Measurements from ENCODE around the gene ITIH1. TPM values are rescaled to one million over a fixed set of nuclear protein-coding genes. Genes with fewer than 3 reads are reported as not detected.
"Not testable (repeated sequence)": the region's sequence is repeated elsewhere in the genome, so short reads cannot be mapped to it uniquely, and the experiment has no call there.

ITIH1 gene, protein sequence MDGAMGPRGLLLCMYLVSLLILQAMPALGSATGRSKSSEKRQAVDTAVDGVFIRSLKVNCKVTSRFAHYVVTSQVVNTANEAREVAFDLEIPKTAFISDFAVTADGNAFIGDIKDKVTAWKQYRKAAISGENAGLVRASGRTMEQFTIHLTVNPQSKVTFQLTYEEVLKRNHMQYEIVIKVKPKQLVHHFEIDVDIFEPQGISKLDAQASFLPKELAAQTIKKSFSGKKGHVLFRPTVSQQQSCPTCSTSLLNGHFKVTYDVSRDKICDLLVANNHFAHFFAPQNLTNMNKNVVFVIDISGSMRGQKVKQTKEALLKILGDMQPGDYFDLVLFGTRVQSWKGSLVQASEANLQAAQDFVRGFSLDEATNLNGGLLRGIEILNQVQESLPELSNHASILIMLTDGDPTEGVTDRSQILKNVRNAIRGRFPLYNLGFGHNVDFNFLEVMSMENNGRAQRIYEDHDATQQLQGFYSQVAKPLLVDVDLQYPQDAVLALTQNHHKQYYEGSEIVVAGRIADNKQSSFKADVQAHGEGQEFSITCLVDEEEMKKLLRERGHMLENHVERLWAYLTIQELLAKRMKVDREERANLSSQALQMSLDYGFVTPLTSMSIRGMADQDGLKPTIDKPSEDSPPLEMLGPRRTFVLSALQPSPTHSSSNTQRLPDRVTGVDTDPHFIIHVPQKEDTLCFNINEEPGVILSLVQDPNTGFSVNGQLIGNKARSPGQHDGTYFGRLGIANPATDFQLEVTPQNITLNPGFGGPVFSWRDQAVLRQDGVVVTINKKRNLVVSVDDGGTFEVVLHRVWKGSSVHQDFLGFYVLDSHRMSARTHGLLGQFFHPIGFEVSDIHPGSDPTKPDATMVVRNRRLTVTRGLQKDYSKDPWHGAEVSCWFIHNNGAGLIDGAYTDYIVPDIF
- total RNA-seq = not detected
- long read RNA-seq = 0 reads

DNA sequence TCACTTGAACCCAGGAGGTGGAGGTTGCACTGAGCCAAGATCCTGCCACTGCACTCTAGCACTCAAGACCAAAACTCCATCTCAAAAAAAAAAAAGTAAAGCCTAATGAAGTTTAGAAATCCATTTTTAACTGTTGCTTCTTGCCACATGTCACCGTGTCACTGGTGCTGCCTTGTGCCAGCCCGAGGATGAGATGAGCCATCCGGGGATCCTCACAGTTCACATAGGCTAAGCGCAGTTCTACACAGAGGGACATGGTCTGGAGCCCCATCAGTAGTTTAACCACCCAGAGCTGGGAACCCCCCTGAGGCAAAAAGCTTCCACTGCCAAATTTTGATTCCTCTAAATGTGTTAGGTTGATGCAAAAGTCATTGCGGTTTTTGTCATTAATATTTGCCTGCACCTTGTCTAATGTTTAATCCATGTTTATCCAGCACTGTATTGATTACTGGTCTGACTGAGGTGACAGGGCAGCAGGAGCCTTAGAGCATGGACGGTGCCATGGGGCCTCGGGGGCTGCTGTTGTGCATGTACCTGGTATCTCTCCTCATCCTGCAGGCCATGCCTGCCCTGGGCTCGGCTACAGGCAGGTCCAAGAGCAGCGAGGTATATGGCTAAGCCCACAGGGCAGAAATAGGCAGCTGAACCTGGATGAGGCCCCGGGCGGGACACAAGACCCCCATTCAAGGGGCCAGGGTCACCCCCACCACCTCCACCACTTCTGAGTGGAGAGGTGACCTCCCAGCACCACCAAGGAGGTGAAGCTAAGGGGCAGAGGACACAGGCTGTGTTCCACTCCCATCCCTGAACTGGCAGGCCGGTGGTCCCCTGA is at the start of gene ITIH1:
ITIH1 (plus strand) TSS at position 473 of the 832 bp plus-strand sequence; CDS start at position 490, 17 bp downstream.
- DNase-seq (ENCODE audit: missing footprints) = no peak
- intact Hi-C loops (cut with DNase I) = no loop called here
- no peak for ATAC-seq

DNA sequence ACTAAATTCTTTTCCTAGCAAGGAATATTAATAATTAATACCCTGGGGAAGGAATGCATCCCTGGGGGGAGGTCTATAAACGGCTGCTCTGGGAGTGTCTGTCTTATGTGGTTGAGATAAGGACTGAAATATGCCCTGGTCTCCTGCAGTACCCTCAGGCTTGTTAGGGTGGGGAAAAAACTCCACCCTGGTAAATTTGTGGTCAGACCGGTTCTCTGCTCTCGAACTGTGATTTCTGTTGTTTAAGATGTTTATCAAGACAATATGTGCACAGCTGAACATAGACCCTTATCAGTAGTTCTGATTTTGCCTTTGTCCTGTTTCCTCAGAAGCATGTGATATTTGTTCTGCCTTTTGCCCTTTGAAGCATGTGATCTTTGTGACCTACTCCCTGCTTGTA is 48.6 kb upstream of the ITIH1 start:
- DNase-seq (ENCODE audit: missing footprints); ATAC-seq; intact Hi-C loops (cut with DNase I): not testable (repeated sequence)

DNA sequence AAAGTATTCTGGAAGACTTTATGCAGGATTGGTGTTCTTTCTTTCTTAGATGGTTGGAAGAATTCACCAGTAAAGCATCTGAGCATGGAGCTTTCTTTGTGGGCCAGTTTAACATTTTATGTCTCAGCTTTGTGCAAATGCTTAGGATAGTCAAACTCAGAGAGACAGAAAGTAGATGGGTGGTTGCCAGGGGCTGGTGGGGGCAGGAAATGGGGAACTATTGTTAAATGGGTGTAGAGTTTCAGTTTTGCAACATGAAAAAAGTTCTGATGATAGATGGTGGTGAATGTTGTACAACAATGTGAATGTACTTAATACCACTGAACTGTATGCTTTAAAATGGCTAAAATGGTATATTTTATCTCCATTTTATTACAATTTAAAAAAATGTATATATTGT is 46.7 kb upstream of the ITIH1 start:
- ATAC-seq (no peak), DNase-seq (ENCODE audit: missing footprints) (no peak)
- intact Hi-C loops (cut with DNase I) = no loop called here

GRCh38 chr3:52731590-52731989 is 45.8 kb upstream of the ITIH1 start:
- intact Hi-C loops (cut with DNase I) = no loop called here
- no peak for DNase-seq (ENCODE audit: missing footprints)
- no peak for ATAC-seq

- intact Hi-C loops (cut with DNase I) = no loop called here
- DNase-seq (ENCODE audit: missing footprints) (no peak), ATAC-seq (no peak)
Measured at GRCh38 chr3:52733256-52733891, 44.0 kb upstream of the ITIH1 start.

- DNase-seq (ENCODE audit: missing footprints) = no peak
- intact Hi-C loops (cut with DNase I) = loop anchor here (10.0 kb wide), 1 partner anchor 195 kb away; no protein-coding TSS in a partner anchor
- ATAC-seq = no peak
Measured at GRCh38 chr3:52739730-52740129, 37.7 kb upstream of the ITIH1 start.

DNA sequence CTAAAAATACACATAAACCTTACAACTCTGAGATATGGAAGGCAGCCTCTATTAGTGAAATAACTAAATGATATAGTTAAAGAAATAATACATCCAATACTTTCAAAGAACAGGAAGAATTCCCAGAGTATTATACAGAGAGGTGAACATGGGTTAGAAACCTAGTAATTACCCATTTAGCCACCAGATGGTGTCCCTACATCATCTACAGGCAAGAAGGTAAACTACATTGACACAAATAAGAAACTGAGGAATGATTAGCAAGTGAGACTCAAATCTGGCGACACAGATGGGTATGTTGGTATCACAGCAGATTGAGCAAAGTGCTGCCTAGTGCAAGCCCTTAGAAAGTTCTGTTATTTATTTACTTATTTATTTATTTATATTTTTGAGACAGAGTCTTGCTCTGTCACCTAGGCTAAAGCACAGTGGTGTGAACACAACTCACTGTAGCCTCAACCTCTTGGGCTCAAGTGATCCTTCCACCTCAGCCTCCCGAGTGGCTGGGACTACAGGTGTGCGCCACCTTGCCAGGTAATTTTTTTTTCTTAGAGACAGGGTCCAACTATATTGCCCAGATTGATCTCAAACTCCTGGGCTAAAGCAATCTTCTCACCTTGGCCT is 34.9 kb upstream of the ITIH1 start:
- no peak for ATAC-seq
- intact Hi-C loops (cut with DNase I) = loop anchor here (2.0 to 10.0 kb wide), 2 partner anchors 192 to 330 kb away; no protein-coding TSS in a partner anchor
- DNase-seq (ENCODE audit: missing footprints) = no peak

GRCh38 chr3:52743152-52743551 is 34.2 kb upstream of the ITIH1 start:
- no peak for ATAC-seq
- intact Hi-C loops (cut with DNase I) = loop anchor here (2.0 to 10.0 kb wide), 2 partner anchors 192 to 330 kb away; no protein-coding TSS in a partner anchor
- DNase-seq (ENCODE audit: missing footprints) = no peak

GRCh38 chr3:52743721-52744120 is 33.7 kb upstream of the ITIH1 start:
- intact Hi-C loops (cut with DNase I) = loop anchor here (2.0 to 10.0 kb wide), 2 partner anchors 191 to 329 kb away; no protein-coding TSS in a partner anchor
- ATAC-seq = no peak
- DNase-seq (ENCODE audit: missing footprints) = no peak

DNA sequence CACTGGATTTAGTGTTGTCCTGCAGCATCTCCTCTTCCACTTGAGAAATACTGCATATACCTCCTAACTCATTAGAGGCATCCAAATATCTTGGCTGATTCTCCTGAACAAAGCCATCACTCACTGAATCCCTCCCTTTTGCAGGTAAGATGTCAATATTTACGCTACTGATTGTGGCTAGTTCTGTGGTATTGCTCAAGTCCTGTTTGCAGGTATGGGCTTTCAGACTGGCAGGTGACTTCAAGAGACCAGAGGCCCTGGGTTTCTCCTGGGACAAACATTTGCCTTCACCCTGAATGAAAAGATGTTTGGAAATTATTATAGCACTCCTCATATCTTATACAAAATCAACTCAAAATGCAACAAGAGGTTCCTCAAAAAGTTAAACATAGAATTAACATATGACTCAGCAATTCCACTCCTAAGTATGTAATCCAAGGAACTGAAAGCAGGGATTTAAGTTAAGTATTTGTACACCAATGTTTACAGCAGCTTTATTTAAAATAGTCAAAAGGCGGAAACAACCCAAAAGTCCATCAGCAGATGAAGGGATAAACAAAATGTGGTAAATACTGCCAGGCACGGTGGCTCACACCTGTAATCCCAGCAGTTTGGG is 25.2 kb upstream of the ITIH1 start:
- intact Hi-C loops (cut with DNase I) = no loop called here
- ATAC-seq = no peak

DNA sequence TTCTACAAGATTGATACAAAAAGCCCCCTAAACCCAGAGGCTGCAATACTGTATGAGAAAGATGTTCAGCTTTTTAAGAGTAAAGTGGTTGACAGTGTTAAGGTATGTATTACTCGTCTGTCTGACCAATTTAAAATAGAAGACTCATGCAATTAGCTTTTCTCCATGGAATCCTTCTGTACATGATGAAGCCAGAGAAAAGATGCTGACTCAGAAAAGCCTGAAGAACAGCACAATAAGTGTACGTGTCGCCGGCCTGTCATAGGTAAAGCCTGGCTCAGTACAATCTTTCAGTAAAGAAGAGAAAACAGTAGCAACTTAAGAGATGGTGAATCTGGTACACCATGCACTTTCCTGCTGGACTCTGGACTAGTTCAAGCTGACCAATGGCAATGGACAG is 23.0 kb upstream of the ITIH1 start:
- no peak for ATAC-seq
- intact Hi-C loops (cut with DNase I) = no loop called here
- no peak for DNase-seq (ENCODE audit: missing footprints)

More for the DNA sequence above, 25.2 kb upstream of the ITIH1 start:
- DNase-seq (ENCODE audit: missing footprints) = no peak

DNA sequence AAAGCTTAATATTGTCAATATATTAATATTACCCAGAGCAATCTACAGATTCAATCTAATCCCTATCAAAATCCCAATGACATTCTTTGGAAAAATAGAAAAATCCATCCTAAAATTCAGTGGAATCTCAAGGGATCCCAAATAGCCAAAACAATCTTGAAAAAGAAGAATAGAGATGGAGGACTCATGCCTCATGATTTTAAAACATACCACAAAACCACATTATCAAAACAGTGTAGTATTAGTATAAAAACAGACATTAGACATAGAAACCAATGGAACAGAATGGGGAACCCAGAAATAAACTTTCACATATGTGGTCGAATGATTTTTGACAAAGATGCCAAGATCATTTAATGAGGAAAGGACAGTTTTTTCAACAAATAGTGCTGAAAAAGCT is 21.3 kb upstream of the ITIH1 start:
- ATAC-seq (no peak), DNase-seq (ENCODE audit: missing footprints) (no peak)
- intact Hi-C loops (cut with DNase I) = no loop called here

DNA sequence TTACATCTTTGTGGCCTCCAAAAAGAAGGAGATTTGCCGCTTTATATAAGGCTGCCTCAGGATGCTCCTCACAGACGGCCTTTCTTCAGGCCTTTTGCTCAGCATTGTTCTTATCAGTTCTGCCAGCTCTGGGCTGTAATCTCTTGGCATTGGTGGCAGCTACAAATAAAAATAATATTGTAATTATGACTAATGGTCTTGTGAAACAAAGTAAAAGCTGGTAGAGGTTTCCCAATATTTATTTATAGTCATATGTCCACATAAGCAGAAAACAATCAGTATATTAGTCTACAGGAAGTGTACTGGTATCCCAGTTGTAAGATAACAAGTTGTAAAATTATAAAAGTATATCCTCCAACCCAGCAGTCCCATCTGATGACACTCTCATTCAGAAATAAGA is 13.9 kb upstream of the ITIH1 start:
- ATAC-seq (peak; percentile 31), DNase-seq (ENCODE audit: missing footprints) (no peak)
- intact Hi-C loops (cut with DNase I) = no loop called here

GRCh38 chr3:52769786-52770455 is 7.5 kb upstream of the ITIH1 start:
- intact Hi-C loops (cut with DNase I) = loop anchor here (2.0 to 5.0 kb wide), 2 partner anchors 63 to 127 kb away; partner anchors contain the start of genes GLT8D1, SPCS1 and STIMATE
- no peak for DNase-seq (ENCODE audit: missing footprints)
- no peak for ATAC-seq

GRCh38 chr3:52770496-52771333 is 6.7 kb upstream of the ITIH1 start, which contains the start of gene NEK4:
Gene NEK4, minus strand, starts transcription at chr3:52770940. Its CDS starts 194 bp downstream, at chr3:52770746.
- ATAC-seq (peak; percentile 100), DNase-seq (ENCODE audit: missing footprints) (peak; percentile 97)
- intact Hi-C loops (cut with DNase I) = loop anchor here (2.0 to 5.0 kb wide), 2 partner anchors 63 to 126 kb away; partner anchors contain the start of genes GLT8D1, SPCS1 and STIMATE

GRCh38 chr3:52771334-52771681 is 6.1 kb upstream of the ITIH1 start:
- ATAC-seq (peak; percentile 24), DNase-seq (ENCODE audit: missing footprints) (no peak)
- intact Hi-C loops (cut with DNase I) = loop anchor here (2.0 to 5.0 kb wide), 2 partner anchors 64 to 125 kb away; partner anchors contain the start of genes GLT8D1, SPCS1 and STIMATE

Data from Right ventricle myocardium inferior (tissue), 1 donor.